ENCODE data around the gene CSF1R. TPM values are rescaled to one million over a fixed set of nuclear protein-coding genes. Genes with fewer than 3 reads are reported as not detected.
A peak's percentile ranks its signal among the peaks of the same experiment; 100 is the strongest.

Gene CSF1R
- total RNA-seq, 2 donors from 2014 or later: 30.8 to 55.1 TPM

- no peak for DNase-seq (ENCODE audit: low spot score)
- intact Hi-C loops (cut with DNase I): no loop called here
These were observed 9.3 kb downstream of the CSF1R start for GRCh38 chr5:150077060-150077459.

GRCh38 chr5:150075806-150076205 lies 10.5 kb downstream of the CSF1R start:
- intact Hi-C loops (cut with DNase I): no loop called here
- DNase-seq (ENCODE audit: low spot score): no peak

GRCh38 chr5:150075233-150075632 lies 11.1 kb downstream of the CSF1R start:
- no peak for DNase-seq (ENCODE audit: low spot score)
- intact Hi-C loops (cut with DNase I): no loop called here

GRCh38 chr5:150073677-150074076 lies 12.7 kb downstream of the CSF1R start:
- DNase-seq (ENCODE audit: low spot score): no peak
- intact Hi-C loops (cut with DNase I): no loop called here

GRCh38 chr5:150073086-150073625 lies 13.2 kb downstream of the CSF1R start:
- intact Hi-C loops (cut with DNase I): no loop called here
- no peak for DNase-seq (ENCODE audit: low spot score)

- no peak for DNase-seq (ENCODE audit: low spot score)
These were observed 15.5 kb downstream of the CSF1R start for GRCh38 chr5:150070821-150071220.

GRCh38 chr5:150069672-150070627 lies 16.4 kb downstream of the CSF1R start:
- intact Hi-C loops (cut with DNase I): no loop called here
- peak; percentile 65 for DNase-seq (ENCODE audit: low spot score)

More at GRCh38 chr5:150070821-150071220, 15.5 kb downstream of the CSF1R start:
- intact Hi-C loops (cut with DNase I): no loop called here

GRCh38 chr5:150068961-150069645 lies 17.3 kb downstream of the CSF1R start:
- no peak for DNase-seq (ENCODE audit: low spot score)
- intact Hi-C loops (cut with DNase I): no loop called here

GRCh38 chr5:150068472-150068871 lies 17.9 kb downstream of the CSF1R start:
- DNase-seq (ENCODE audit: low spot score): no peak

GRCh38 chr5:150068071-150068470 lies 18.3 kb downstream of the CSF1R start:
- intact Hi-C loops (cut with DNase I): no loop called here
- DNase-seq (ENCODE audit: low spot score): no peak

More at GRCh38 chr5:150068472-150068871, 17.9 kb downstream of the CSF1R start:
- intact Hi-C loops (cut with DNase I): no loop called here

GRCh38 chr5:150067405-150067960 lies 18.9 kb downstream of the CSF1R start:
- intact Hi-C loops (cut with DNase I): no loop called here
- no peak for DNase-seq (ENCODE audit: low spot score)

- DNase-seq (ENCODE audit: low spot score): no peak
- intact Hi-C loops (cut with DNase I): no loop called here
These were observed 19.4 kb downstream of the CSF1R start for GRCh38 chr5:150066901-150067396.

- peak; percentile 44 for DNase-seq (ENCODE audit: low spot score)
- intact Hi-C loops (cut with DNase I): no loop called here
These were observed 19.9 kb downstream of the CSF1R start for GRCh38 chr5:150066436-150066835.

- no peak for DNase-seq (ENCODE audit: low spot score)
- intact Hi-C loops (cut with DNase I): no loop called here
These were observed 20.5 kb downstream of the CSF1R start for GRCh38 chr5:150065886-150066285.

- DNase-seq (ENCODE audit: low spot score): no peak
- intact Hi-C loops (cut with DNase I): no loop called here
These were observed 21.0 kb downstream of the CSF1R start for GRCh38 chr5:150065346-150065745.

GRCh38 chr5:150064681-150065220 lies 21.6 kb downstream of the CSF1R start:
- no peak for DNase-seq (ENCODE audit: low spot score)
- intact Hi-C loops (cut with DNase I): no loop called here

GRCh38 chr5:150063638-150064037 lies 22.7 kb downstream of the CSF1R start:
- no peak for DNase-seq (ENCODE audit: low spot score)

GRCh38 chr5:150062216-150062922 lies 24.0 kb downstream of the CSF1R start:
- intact Hi-C loops (cut with DNase I): no loop called here
- no peak for DNase-seq (ENCODE audit: low spot score)

More at GRCh38 chr5:150063638-150064037, 22.7 kb downstream of the CSF1R start:
- intact Hi-C loops (cut with DNase I): no loop called here

- DNase-seq (ENCODE audit: low spot score): peak; percentile 68
These were observed 24.8 kb downstream of the CSF1R start for GRCh38 chr5:150061538-150061995.

More at GRCh38 chr5:150061538-150061995, 24.8 kb downstream of the CSF1R start:
- intact Hi-C loops (cut with DNase I): no loop called here
